G401 (cell line): ENCODE measurements around the gene RNF223. TPM values are rescaled to one million over a fixed set of nuclear protein-coding genes. Genes with fewer than 3 reads are reported as not detected.
"Not testable (repeated sequence)": the region's sequence is repeated elsewhere in the genome, so short reads cannot be mapped to it uniquely, and the experiment has no call there.

Source experiments
- DNase-seq: peaks from one replicate; pipeline ENCODE4 v3.0.0-alpha.2; 2015; ENCODE audit warnings: low spot score
- in situ Hi-C: cut with HindIII; loops from 2 replicates; pipeline ENCODE4 v1.10.0; 2016; ENCODE audit warnings: low sequenced_read_pairs, mixed read lengths
- total RNA-seq: library from RNA; depleted of rRNA; stranded (reverse); fragments of >200 nt; shearing (Covaris generic); gene quantifications from 2 replicates; pipeline ENCODE4 v1.2.3, GENCODE V29; 2014

Gene RNF223
- total RNA-seq, 1 experiment from 2014 or later, result 3.5 TPM

DNA sequence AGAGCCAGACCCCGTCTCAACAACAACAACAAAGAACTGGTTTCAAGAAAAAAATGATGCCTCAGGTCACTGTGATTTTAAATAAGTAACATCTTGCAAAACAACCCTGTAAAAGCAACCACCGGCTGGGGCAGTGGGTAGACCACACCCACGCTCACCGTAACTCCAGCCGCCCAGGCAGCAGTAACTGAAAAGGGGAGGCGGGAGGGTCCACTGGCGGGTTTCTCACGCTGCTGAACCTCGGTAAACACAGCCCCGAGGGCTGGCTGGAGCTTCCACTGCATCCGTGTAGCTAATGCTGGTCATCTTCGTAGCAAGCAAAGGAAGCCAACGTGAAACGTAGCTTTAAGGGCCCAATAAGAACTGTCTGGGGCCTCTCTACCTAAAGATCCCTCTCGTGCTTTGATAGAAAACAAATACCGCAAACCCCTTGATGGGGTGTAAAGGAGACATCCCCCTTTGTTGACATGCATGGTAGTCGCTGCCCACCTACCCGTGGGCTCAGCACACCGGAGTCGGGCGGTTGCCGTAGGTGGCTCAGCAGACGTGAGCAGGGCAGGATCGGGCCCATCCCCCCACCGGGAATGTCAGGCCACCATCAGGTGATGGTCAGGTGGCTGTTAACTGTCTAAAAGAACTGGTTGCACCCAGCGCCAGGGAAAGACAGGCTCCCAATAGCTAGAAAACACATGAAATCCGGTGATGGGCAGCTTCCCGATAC, 37.6 kb upstream of the RNF223 start:
- in situ Hi-C loops, result no loop called here
- DNase-seq, result no peak

DNA sequence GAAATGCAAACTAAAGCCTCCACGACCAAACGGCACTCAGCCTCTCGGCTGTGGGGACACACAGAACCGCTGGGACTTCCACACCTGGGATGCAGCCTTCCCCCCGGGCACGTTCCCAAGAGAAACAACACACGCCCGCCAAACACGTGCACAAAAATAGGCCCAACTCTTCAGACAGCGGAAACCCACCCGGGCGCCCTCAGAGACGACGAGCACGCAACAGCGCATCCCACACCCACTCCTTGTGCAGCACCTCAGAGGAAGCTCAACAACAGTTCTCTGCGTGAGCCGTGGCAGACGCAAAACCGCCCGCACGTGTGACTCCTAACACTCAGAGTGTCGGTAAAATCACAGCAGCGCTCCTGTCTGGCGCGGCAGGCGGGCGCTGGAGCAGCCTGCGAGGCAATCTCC, 36.5 kb upstream of the RNF223 start:
- in situ Hi-C loops, result no loop called here
- DNase-seq, result no peak

DNA sequence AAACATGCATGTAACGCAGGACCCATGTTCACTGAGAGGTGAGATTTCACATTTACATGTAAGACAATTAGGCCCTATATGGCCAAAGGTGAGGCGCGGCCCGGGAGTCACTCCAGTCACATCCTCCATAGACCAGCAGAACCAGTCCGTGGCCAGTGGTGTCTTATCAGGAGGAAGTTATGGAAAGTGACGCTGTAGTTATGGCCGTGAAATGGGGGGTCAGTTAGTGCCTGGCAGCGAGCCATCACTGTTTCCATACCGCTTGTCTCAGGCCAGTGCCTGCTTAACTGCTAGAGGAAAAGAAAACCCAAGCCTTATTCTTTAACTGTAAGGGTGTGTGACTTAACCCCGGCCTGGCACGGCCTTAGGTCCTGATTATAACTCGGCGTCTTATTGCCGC, 35.6 kb upstream of the RNF223 start:
- no peak for DNase-seq
- in situ Hi-C loops, result no loop called here

DNA sequence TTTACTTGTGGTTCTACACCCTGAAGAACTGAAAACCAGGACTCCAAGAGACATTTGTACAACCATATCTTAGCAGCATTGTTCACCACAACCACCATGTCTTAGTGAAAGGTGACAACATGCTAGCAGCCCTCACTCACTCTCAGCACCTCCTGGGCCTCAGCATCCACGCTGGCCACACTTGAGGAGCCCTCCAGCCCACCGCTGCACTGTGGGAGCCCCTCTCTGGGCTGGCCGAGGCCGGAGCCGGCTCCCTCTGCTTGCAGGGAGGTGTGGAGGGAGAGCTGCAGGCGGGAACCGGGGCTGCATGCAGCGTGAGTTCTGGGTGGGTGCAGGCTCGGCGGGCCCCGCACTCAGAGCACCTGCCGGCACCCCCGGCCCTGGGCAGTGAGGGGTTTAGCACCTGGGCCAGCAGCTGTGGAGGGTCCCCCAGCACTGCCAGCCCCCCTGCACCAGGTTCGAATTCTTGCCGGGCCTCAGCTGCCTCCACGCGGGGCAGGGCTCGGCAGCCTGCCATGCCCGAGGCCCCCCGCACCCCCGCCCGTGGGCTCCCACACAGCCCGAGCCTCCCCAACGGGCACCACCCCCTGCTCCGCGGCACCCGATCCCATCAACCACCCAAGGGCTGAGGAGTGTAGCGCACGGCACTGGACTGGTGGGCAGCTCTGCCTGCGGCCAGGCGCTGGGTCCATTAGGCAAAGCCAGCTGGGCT, 32.6 kb upstream of the RNF223 start:
- no peak for DNase-seq
- in situ Hi-C loops, result no loop called here

DNA sequence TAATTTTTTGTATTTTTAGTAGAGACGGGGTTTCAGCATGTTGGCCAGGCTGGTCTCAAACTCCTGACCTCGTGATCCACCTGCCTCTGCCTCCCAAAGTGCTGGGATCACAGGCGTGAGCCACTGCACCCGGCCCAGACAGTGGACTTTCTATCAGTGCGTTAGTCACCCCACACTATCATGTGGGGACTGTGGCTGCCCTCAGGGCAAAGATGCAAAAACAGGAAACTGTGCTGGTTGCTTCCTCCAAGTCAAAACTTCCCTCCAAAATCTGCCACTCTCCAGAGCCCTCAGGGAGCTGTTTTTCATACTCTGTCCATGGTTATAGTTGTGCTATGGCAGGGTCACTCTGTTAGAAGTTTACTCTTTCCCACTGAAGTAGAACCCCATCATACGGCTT, 30.0 kb upstream of the RNF223 start:
- DNase-seq, in situ Hi-C loops: not testable (repeated sequence)

DNA sequence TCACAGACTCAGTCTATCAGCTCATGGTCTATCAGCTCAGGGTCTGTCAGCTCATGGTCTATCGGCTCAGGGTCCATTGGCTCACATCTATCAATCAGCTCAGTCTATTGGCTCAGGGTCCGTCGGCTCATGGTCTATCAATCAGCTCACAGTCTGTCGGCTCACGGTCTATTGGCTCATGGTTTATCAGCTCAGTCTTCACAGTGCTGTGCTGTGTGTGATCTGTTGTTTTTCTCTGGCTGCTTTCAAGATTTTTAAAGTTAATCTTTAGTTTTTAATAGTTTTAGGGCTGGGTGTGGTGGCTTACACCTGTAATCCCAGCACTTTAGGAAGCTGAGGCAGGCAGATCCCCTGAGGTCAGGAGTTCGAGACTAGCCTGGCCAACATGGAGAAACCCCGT, 27.4 kb upstream of the RNF223 start:
- DNase-seq, result no peak
- in situ Hi-C loops, result no loop called here

DNA sequence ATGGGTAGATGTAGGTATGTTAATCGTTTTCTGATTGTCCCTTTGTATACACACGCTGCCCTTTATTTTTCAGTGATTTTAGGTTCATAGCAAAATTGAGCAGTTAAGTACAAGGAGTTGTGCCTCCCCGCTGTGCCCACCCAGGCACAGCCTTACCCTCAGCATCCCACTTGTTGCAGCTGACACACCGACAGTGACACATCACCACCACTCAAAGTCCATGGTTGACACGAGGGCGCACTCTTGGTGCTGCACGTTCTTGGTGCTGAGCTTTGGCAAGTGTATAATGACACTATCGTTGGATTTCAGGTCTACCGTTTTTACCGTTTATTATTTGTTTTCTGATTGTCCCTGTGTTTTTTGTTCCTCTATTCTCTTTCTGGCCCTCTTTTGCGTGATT, 26.2 kb upstream of the RNF223 start:
- in situ Hi-C loops, result no loop called here
- no peak for DNase-seq

DNA sequence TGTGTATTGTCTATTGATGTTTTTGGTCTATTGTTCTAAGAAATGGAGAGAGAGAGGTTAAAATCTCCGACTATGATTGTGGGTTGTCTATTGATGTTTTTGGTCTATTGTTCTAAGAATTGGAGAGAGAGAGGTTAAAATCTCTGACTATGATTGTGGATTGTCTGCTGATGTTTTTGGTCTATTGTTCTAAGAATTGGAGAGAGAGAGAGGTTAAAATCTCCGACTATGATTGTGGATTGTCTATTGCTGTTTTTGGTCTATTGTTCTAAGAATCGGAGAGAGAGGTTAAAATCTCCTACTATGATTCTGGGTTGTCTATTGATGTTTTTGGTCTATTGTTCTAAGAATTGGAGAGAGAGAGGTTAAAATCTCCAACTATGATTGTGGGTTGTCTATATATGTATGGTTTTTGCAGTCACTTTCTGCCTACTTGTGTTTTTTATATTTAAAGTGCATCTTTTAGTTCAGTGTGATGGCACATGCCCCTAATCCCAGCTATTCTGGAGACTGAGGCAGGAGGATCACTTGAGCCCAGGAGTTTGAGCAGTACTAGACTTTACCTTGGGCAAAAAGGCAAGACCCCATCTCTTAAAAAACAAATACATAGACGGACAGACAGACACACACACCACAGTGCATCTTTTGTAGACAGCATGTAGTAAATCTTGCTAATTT, 25.5 kb upstream of the RNF223 start:
- no peak for DNase-seq
- in situ Hi-C loops, result no loop called here

DNA sequence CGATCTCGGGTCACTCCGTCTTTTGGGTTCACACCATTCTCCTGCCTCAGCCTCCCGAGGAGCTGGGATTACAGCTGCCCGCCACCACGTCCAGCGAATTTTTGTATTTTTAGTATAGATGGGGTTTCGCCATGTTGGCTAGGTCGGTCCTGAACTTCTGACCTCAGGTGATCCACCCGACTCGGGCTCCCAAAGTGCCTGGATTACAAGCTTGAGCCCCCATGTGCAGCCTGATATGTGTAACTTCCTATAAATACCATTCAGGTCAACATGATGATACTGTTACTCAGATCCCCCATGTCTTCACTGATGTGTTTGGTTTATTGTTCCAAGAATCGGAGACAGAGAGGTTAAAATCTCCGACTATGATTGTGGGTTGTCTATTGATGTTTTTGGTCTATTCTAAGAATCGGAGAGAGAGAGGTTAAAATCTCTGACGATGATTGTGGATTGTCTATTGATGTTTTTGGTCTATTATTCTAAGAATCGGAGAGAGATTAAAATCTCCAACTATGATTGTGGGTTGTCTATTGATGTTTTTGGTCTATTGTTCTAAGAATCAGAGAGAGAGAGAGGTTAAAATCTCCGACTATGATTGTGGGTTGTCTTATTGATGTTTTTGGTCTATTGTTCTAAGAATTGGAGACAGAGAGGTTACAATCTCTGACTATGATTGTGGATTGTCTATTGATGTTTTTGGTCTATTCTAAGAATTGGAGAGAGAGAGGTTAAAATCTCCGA, 24.7 kb upstream of the RNF223 start:
- no peak for DNase-seq
- in situ Hi-C loops, result no loop called here

DNA sequence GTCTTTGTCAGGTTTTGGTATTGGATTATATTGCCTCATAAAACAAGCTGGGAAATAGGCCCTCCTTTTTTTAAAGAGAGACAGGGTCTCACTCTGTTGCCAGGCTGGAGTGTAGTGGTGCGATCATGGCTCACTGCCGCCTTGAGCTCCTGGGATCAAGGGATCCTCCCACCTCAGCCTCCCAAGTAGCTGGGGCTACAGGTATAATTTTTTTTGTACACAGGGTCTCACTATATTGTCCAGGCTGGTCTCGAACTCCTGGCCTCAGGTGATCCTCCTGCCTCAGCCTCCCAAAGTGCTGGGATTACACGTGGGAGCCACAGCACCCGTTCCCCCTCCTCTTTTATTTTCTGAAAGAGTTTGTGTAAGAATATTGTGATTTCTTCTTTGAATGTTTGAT, 22.0 kb upstream of the RNF223 start:
- DNase-seq, in situ Hi-C loops: not testable (repeated sequence)

DNA sequence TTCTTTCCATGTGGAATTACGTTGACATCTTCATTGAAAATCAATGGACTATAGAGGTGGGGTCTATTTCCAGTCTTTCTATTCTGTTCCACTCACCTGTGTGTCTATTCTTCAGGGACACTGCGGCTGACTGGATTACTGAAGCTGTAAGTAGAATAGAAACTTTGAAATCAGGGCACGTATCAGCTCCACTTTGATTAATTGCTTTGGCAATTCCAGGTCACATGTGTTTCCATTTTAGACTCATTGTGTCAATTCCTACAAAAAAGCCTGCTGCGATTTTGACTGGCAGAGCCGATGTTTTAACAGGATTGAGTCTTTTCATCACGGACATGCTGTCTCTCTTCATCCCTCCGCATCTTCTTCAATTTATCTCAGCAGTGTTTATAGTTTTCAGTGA, 20.9 kb upstream of the RNF223 start:
- no peak for DNase-seq
- in situ Hi-C loops, result no loop called here

DNA sequence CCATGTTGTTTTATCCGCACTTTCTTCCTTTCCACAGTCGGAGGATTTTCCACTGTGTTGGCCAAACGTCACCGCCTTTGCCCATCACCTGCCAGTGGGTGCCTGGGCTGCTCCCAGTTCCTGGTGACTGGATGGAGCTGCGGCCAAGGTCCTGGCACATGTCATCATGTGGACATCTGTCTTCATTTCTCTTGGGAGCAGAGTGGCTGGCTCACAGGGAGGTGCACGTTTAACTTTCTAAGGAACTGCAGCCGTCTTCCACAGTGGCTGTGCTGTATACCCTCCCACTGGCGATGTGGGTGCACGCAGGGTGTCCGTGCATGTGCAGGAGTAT, 19.5 kb upstream of the RNF223 start:
- in situ Hi-C loops, result no loop called here
- no peak for DNase-seq

DNA sequence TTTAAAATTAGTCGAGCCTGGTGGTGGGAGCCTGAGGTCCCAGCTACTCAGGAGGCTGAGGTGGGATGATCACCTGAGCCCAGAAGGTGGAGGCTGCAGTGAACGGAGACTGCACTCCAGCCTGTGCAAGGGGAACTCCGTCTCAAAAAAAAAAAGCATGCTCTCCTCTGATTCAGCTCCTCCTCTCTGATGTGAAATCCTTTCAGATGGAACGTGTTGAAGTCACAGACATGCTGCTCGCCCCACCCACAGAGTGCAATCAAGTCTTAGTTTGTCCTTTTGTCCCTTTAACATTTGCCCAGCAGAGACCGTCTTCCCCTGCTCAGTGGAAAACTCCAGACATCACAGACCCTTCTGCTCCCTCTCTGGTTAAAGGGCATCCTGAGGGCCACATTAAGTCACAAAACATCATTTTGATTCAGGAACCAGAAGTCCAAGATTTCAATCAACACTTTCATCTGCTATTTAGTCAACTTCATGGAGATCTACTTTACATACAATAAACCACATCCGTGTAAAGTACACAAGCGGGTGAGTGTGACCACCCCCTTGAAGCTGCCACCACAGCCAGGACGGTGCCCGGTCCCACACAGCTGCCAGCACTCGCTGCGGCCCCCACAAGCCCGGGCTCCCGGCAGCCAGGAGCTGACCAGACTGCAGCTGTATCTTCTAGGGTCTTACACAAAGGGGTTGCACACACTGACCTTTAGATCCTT, 18.9 kb upstream of the RNF223 start:
- DNase-seq, result no peak
- in situ Hi-C loops, result no loop called here

DNA sequence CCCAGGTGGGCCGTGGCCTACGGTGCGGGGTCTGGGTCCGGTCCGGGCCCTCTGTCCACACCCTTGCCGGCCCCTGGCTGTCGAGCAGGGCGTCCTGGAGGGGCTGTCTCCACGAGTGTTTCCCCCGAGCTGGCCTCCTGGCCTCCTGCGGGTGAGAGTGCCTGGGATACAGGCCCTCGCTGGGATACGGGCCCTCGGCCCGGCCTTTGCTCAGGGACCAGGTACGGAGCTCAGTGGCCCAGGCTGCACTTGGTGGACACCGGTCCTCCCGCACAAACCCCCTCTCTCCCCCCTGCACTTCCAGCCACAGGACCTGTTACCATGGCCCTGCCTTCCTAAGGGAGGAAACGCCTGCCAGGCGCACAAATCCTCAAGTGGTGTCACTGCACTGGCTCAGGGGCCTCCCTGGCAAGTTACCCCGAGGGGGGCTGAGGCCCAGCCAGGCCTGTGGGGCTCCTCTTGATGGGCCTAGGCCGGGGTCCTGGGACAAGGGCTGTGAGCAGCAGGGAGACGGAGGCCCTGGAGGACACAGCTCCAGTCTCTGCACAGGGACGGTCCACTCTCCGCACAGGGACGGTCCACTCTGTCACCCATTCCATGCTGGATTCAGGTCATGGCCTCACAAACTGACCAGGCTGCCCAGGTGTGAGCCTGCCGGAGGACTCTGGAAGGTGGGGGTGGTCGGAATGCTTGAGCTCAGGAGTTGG, 18.2 kb upstream of the RNF223 start:
- in situ Hi-C loops, result no loop called here
- no peak for DNase-seq

DNA sequence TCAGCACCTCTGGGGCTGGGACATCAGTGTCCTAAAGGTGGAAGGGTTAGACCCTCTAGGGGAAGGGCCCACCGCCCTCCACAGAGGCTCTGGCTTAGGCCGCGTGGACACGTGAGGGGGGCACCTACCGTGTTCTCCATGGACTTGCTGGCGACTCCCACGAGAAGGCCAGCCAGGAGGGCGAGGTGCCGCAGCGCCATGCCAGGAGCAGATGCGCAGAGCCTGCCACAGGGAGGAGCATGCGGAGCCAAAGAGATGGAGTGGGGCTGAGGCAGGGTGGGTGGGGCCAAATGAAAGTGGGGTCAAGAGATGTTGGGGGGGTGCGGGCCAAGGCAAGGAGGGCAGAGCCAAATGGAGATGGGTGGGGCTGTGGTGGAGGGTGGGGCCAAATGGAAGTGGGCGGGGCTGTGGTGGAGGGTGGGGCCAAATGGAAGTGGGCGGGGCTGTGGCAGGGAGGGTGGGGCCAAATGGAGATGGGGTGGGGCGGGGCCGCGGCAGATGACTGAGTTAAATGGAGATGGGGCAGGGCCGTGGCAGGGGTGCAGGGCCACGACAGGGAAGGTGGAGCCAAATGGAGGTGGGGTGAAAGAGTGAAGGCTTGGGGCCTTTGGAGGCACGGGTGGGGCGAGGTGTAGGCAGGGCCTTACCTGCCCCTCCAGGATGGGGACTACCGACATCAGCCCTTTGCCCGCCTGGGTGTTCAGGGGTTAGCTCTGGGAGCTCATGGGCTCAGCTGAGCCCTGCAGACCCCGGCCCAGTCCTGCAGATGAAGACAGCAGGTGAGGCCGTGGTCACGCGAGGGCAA, 17.4 kb upstream of the RNF223 start:
- in situ Hi-C loops, result no loop called here
- DNase-seq, result no peak

DNA sequence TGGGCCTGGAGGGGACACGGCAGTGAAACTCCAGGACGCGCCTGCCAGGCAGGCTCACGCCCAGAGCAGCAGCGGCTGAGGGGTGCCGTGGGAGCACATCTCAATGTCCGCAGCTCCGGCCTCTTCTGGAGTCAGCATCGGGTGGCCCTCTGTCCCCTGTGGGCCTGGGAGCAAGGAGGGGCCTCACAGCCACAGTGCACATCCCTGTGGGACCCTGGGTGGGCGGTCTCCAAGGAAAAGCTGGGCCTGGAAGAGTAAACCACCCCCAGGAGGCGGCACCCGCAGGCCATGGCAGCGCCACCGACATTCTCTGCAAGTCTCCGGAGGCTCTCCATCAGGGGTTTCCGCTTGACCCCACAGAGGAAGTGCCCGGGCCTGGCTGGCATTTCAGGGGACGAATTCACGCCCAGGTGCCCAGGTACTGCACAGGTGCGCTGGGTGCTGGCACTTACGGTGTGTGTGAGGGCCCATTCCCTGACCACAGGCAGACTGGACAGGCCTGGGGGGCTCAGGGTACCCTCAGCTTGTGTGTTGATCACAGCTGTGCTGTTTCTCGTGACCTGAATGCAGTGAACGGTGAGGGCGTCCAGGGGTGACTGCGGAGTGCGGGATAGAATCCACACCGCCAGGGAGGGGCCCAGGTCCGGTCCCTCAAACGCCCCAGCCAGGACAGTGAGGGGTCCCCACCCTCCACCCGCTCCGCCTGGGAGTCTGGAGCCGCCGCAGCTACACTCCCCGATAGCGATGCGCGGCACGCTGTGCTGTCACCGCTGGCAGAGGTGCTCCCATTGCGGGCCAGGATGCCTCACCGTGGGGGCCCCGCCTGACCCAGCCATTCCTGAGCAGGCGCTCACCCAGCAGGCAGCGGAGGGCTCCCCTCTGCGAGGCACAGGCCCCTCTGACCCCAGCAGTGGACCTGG, 16.6 kb upstream of the RNF223 start:
- in situ Hi-C loops, result no loop called here
- DNase-seq, result no peak
